AG08396 (cell line): Measurements from ENCODE around the gene THSD4.

Experiments
- DNase-seq: peaks from one replicate; pipeline ENCODE4 v3.0.0; 2012; ENCODE audit warnings: low spot score, mixed read lengths

Gene THSD4

GRCh38 chr15:71455878-71456277, 340.6 kb downstream of the THSD4 start:
- DNase-seq, result no peak

GRCh38 chr15:71456362-71456761, 341.1 kb downstream of the THSD4 start:
- no peak for DNase-seq

- DNase-seq, result no peak
Measured at GRCh38 chr15:71456811-71457210, 341.5 kb downstream of the THSD4 start.

GRCh38 chr15:71458089-71458660, 342.9 kb downstream of the THSD4 start:
- DNase-seq, result no peak

- DNase-seq, result no peak
Measured at GRCh38 chr15:71461748-71462147, 346.5 kb downstream of the THSD4 start.

- DNase-seq, result no peak
Measured at GRCh38 chr15:71462638-71463037, 347.4 kb downstream of the THSD4 start.

- DNase-seq, result no peak
Measured at GRCh38 chr15:71463156-71463665, 347.9 kb downstream of the THSD4 start.

- DNase-seq, result no peak
Measured at GRCh38 chr15:71465131-71465955, 350.1 kb downstream of the THSD4 start.

- DNase-seq, result no peak
Measured at GRCh38 chr15:71468715-71469114, 353.4 kb downstream of the THSD4 start.

GRCh38 chr15:71469413-71469812, 354.1 kb downstream of the THSD4 start:
- no peak for DNase-seq

- DNase-seq, result no peak
Measured at GRCh38 chr15:71471347-71471746, 356.1 kb downstream of the THSD4 start.

- DNase-seq, result no peak
Measured at GRCh38 chr15:71472566-71472965, 357.3 kb downstream of the THSD4 start.

GRCh38 chr15:71473751-71474150, 358.5 kb downstream of the THSD4 start:
- DNase-seq, result no peak

- DNase-seq, result no peak
Measured at GRCh38 chr15:71476823-71477222, 361.6 kb downstream of the THSD4 start.

- no peak for DNase-seq
Measured at GRCh38 chr15:71480556-71480955, 365.3 kb downstream of the THSD4 start.

- no peak for DNase-seq
Measured at GRCh38 chr15:71484080-71484479, 368.8 kb downstream of the THSD4 start.

- DNase-seq, result no peak
Measured at GRCh38 chr15:71485094-71485693, 369.9 kb downstream of the THSD4 start.

- DNase-seq, result no peak
Measured at GRCh38 chr15:71489570-71489969, 374.3 kb downstream of the THSD4 start.

GRCh38 chr15:71493526-71493925, 378.3 kb downstream of the THSD4 start:
- DNase-seq, result no peak

- DNase-seq, result no peak
Measured at GRCh38 chr15:71494563-71495397, 379.5 kb downstream of the THSD4 start.

GRCh38 chr15:71495398-71495780, 380.1 kb downstream of the THSD4 start:
- DNase-seq, result no peak

- peak; percentile 11 for DNase-seq
Measured at GRCh38 chr15:71496336-71496955, 381.2 kb downstream of the THSD4 start.
